ENCODE measurements around the gene EPS8L2. TPM values are rescaled to one million over a fixed set of nuclear protein-coding genes. Genes with fewer than 3 reads are reported as not detected.
"Not testable (repeated sequence)": the region's sequence is repeated elsewhere in the genome, so short reads cannot be mapped to it uniquely, and the experiment has no call there.

Gene EPS8L2
- total RNA-seq, 1 experiment from 2014 or later = 0.61 TPM

DNA sequence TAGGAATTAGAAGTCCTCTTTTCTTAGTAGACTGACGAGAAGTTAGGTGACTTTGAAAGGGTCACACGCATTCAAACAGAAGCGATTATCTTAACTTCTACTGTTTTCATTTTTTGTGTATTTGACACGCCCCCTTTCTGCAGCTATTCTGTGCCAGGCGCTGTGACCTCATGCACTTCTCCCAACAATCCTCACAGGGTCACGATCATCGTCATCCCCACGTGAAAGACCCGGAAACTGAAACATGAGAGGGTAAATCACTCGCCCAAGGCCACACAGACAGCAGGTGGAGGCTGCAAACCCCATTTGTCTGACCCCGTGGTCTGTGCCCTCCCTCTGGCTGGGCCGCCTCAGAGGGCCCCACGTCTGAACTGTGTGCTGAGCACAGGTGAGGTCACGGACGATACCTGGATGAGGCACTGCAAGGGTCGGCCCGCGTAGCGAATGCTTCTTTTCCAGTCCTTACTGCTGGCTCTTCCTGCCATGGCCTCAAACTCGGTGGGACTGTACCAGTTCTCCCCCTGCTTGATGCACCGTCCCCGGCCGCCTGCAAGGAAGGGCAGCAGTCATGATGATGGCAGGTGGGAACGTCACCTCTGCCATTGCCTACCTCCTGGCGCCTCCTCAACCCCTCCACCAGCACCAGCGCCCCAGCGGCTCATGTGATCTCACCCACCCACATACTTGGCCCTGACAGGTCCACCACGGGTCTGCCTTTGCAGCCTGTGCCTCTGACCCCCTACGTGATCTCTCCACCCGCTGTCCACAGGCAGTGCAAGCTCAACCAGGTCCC is 19.4 kb upstream of the EPS8L2 start:
- no peak for DNase-seq (ENCODE audit: low read depth, low spot score)
- in situ Hi-C loops (cut with HindIII; ENCODE audit: low pct_unique_long_range_greater_than_20kb, low sequenced_read_pairs) = no loop called here

DNA sequence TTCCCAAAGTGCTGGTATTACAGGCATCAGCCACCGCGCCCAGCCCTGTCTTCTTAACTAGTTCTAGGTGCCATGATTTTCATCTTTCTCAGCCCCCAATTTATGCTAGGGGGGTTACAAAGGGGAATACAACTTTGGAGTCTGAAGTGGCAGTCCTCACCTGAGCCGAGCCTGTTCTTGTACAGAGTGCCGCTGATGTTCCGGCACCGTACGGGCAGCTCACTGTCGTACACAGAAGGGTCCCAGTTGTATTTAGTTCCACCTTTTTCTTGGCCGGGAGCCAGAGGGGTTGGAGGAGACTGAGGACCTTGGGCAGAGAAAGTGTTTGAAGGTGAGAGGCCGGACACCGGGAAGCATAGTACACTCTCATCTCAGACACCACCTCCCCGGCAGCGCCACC is 18.3 kb upstream of the EPS8L2 start:
- in situ Hi-C loops (cut with HindIII; ENCODE audit: low pct_unique_long_range_greater_than_20kb, low sequenced_read_pairs) = no loop called here
- DNase-seq (ENCODE audit: low read depth, low spot score) = no peak

DNA sequence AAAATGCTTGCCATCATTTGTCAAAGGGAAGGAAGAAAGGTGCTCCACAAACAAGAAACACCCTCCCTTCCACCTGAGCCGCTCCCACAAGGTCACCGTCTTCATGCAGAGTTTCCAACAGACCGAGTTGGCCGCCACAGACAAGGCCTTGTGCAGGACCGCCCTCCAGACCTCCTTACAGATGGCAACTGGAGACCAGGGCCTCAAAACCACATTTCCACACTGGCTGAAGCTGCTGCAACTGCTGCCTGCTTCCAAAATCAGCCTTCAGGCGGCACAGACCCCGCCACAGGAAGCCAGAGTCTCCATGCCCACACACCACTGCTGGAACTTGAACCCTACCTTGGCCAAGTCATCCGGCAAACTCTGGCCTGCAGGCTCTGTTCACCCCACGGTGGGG is 17.4 kb upstream of the EPS8L2 start:
- DNase-seq (ENCODE audit: low read depth, low spot score) = no peak
- in situ Hi-C loops (cut with HindIII; ENCODE audit: low pct_unique_long_range_greater_than_20kb, low sequenced_read_pairs) = no loop called here

DNA sequence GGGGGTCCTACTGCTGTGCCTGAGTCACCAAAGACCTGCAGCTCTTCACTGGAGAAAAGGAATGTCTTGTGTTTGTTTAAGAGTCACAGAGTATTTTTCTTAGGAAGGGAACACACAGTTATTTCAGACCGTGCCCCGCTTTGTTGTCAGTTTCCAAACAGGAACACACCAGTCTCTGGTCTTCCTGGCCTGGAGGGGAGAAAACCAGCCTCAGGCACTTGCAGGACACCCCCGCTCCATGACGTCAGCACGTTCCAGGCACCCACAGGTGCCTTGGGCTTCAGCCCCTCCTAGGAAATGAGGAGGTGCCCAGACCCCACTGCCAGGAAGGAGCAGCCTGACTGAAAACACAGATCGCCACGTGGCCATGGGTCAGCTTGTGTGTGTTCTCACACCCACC is 16.4 kb upstream of the EPS8L2 start:
- no peak for DNase-seq (ENCODE audit: low read depth, low spot score)
- in situ Hi-C loops (cut with HindIII; ENCODE audit: low pct_unique_long_range_greater_than_20kb, low sequenced_read_pairs) = no loop called here

DNA sequence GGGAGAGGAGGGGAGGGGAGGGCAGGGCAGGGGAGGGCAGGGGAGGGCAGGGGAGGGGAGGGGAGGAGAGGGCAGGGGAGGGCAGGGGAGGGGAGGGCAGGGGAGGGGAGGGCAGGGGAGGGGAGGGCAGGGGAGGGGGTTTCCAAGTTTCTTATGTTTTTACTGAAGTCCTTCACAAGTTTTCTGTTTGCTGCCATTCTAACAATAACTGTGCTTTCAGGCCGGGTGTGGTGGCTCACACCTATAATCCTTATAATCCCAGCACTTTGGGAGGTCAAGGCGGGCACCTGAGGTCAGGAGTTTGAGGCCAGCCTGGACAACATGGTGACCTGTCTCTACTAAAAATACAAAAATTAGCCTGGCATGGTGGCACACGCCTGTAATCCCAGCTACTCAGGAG is 15.8 kb upstream of the EPS8L2 start:
- in situ Hi-C loops (cut with HindIII; ENCODE audit: low pct_unique_long_range_greater_than_20kb, low sequenced_read_pairs) = not testable (repeated sequence)

DNA sequence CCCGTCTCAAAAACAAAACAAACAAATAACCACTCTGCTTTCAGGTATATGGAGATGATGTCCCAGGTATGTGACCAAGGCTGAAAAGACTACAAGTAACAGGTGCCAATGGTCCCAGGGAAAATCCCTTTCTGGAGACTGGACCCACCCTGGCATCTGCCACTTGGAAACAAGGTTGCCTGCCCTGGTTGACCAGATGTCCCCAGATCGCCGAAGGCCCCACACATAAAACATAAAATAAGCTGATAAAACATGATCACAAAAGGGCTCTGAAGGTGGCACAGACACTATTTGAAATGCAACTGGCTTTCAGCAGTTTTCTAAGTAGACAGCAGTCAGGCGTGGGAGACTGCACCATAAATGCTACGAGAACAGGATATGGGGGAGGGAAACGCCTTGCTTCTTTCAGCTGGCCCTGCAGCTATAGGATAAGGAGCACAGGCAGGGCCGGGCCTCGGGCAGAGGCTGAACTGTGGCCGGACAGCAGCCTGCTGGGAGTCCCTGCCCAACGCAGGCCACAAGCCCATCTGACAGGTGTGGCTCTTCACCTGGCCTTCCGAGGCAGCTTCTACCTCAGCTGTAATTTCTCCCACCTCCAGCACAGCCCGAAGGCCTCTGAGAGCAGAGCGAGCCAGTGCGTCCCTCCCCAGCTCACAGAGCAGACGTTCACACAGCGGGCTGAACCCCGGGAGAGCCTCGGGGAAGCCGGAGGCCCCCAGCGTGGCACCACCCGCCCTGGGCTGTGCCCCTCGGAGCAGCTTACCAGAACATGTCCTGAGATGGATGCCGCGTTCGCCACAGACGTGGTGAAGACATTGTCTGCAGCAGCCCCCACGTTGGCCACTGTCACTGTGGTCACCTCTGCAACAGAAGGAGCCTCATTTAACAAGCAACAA is 15.0 kb upstream of the EPS8L2 start:
- DNase-seq (ENCODE audit: low read depth, low spot score) = no peak
- in situ Hi-C loops (cut with HindIII; ENCODE audit: low pct_unique_long_range_greater_than_20kb, low sequenced_read_pairs) = no loop called here

More for the DNA sequence above, 15.8 kb upstream of the EPS8L2 start:
- not testable (repeated sequence) for DNase-seq (ENCODE audit: low read depth, low spot score)

DNA sequence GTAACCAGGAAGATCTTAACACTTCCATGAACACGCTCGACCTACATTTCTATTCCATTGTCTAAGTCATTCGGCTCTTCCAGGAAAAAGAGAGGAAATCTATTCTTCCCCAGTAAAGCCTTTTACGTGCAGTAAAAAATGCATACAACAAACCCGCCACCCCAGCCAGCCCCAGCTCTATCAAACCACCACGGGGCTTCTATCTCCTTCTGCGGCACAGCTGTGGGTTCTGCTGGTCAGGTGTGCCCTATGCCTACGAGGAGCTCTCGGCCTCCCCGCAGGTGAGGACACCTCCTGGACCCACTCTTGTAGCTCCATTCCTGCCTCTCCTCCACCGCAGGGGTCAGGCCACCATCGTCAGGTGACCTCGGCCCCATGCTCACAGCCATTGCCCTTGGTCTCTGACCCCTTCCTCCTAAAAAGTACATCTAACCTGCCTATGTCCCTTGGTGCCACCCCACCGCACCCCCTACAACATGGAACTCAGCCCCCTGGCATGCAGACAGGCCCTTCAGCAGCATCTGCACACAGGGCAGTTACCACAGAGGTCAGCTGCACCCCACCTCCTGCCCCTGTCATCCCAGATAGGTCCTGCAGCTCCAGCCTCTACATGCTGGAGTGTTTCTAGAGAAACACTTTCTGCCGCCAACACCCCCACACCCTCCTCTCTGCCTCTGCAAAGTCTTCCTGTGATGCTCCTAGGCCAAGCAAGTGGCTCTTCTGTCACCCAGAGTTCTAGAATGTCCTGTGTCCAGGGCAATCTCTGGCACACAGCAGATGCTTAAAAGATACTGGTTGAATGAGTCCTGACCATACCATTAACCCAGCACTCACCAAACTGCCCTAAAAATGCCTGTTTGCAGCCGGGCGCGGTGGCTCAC is 14.1 kb upstream of the EPS8L2 start:
- no peak for DNase-seq (ENCODE audit: low read depth, low spot score)
- in situ Hi-C loops (cut with HindIII; ENCODE audit: low pct_unique_long_range_greater_than_20kb, low sequenced_read_pairs) = no loop called here

DNA sequence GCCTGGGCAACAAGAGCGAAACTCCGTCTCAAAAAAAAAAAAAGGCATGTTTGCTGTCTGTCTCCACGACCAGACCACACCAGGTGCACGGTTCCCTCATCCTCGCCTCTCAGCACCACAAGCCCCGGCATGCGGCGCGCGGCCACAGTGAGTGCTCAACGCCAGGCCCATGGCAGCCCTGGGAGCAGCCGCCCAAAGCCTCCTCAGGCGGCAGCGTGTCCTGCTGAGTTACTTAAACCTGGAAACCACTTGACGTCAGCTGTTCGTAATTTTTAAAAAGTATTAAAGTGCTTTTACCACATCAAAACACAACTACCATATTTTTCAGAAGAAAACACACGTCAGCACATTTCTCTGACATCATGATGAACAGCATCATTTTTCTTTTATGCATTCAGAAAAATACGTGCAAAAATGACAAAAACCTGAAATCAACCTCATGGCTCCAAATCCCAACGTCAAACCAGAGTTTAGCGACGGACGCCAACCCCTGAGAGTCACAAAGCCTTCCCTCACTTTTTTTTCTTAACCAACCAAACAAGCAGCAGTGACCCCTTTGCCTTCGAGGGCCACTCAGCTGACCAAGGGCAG is 13.1 kb upstream of the EPS8L2 start:
- in situ Hi-C loops (cut with HindIII; ENCODE audit: low pct_unique_long_range_greater_than_20kb, low sequenced_read_pairs) = no loop called here

DNA sequence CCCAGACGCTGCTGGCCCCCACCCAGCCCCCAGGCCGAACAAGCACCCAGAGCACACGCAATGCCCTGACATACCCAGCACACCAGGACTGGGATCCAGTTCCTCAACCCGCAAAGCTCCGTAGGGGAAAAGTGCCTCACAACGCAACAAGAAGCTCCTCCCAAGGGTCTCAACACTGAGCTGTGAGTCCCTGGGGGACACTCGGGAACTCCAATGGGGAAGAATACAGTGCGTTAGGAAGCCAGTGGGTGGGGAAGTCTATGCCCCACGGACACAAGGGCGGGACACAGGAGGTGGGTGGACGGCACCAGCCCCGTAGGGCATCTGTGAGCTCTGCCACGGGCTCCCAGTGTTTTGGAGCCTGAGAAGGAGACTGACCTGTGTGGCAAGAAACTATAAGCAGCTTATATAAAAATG is 12.6 kb upstream of the EPS8L2 start:
- DNase-seq (ENCODE audit: low read depth, low spot score) = peak; percentile 42
- in situ Hi-C loops (cut with HindIII; ENCODE audit: low pct_unique_long_range_greater_than_20kb, low sequenced_read_pairs) = no loop called here

More for the DNA sequence above, 13.1 kb upstream of the EPS8L2 start:
- no peak for DNase-seq (ENCODE audit: low read depth, low spot score)

DNA sequence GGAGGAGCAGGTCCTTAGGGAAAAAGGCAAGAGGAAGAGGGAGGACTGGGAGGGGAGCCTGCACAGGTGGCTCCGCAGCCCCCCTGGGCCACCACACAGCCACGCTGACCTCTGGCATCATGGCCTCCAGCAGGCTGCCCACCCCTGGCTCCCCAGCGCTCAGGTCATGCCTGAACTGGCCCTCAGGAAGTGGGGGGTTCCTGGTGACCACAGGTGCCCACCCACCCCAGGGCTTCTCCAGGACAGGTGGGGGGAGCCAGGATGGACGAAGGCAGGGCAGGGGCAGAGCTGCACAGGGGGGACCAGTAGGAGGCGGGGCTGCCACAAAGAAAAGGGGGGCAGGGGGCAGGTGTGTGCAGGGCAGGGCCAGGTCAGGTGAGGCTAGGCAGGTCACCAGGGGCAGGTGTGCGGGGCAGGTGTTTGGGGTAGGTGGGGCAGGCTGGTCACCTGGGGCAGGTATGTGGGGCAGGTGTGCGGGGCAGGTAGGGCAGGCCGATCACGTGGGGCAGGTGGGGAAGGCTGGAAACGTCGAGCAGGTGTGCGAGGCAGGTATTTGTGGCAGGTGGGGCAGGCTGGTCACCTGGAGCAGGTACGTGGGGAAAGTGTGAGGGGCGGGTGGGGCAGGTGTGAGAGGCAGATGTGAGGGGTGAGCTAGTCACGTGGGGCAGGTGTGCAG is 12.0 kb upstream of the EPS8L2 start:
- DNase-seq (ENCODE audit: low read depth, low spot score) = no peak
- in situ Hi-C loops (cut with HindIII; ENCODE audit: low pct_unique_long_range_greater_than_20kb, low sequenced_read_pairs) = no loop called here

DNA sequence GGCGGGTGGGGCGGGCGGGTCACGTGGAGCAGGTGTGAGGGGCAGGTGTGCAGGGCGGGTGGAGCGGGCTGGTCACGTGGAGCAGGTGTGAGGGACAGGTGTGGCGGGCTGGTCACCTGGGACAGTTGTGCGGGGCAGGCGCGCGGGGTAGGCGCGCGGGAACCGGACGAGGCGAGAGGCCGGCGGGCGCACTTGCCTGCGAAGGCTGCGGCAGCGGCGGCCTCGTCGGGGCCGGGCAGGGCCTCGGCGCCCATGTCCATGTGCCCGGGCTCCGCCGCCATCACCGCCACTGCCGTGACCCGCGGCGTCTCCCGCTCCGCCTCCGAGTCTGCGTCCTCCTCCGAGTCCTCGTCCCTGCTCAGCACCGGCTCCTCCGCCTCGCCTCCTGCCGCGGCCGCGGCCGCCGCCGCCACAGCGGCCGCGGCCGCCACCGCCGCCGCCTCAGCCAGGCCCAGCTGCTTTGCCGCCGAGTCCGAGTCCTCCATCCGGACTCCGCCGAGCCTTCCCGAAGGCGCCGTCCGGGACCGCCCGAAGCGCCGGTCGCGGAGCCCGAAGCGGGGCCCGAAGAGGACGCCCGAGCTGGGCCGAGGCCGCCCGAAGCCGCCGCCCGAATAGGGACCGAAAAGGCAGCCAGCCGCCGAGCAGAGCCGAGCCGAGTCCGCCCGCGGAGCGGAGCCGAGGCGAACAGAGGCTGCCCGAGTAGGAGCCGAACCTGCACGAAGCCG is 11.3 kb upstream of the EPS8L2 start, which contains the start of gene DEAF1:
Gene DEAF1, minus strand, starts transcription at position 660 of the 725 bp plus-strand sequence. Its CDS starts 175 bp downstream, at position 485.
- peak; percentile 97 for DNase-seq (ENCODE audit: low read depth, low spot score)
- in situ Hi-C loops (cut with HindIII; ENCODE audit: low pct_unique_long_range_greater_than_20kb, low sequenced_read_pairs) = no loop called here

DNA sequence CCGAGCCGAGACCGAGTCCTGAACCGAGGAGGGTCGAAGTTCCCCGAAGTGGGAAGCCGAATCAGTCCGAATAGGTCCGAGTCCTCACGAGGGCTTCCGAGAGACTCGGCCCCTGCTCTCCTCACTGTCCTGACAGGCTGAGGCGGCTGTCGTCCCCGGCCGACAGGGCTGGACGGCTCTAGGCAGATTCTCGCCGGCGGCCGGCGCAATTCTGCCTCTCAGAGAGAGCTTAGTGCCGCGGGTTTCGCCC is 10.8 kb upstream of the EPS8L2 start:
- no peak for DNase-seq (ENCODE audit: low read depth, low spot score)
- in situ Hi-C loops (cut with HindIII; ENCODE audit: low pct_unique_long_range_greater_than_20kb, low sequenced_read_pairs) = no loop called here

DNA sequence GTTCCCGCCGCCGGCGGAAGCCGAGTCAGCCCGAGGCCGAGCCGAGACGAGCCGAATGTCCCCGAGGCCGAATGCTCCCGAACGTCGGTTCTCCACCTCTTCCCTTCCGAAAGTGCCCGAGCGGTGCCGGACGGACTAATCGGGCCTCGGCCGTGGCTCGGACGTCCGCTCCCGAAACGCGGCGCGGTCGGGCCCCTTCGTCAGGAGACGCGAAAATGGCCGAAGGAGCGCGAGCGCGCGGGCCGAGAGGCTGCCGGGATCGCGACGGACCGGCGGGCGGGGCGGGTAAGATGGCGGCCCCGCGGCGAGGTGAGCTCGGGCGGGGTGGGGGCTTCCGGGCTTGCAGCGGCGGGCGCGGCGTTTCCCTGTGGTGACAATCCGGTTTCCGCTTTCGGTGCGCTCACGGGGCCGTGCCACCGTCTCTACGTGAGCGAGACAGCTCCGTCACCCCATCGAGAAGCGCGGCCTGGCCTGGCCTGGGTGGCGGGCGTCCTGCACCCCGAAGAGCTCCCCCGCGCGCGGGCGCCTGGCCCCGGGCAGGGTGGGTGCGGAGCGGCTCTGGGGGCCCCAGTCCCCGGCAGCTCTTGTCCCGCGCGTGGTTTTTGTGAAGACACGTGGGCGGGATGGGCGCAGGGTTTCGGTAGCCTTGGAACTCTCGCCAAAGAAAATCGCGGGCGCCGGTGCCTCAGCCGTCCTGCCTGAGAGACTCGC is 10.3 kb upstream of the EPS8L2 start, which contains the start of gene TMEM80:
Gene TMEM80, plus strand, starts transcription at position 279 of the 711 bp plus-strand sequence. Its CDS starts 12 bp downstream, at position 291.
- in situ Hi-C loops (cut with HindIII; ENCODE audit: low pct_unique_long_range_greater_than_20kb, low sequenced_read_pairs) = no loop called here
- DNase-seq (ENCODE audit: low read depth, low spot score) = peak; percentile 99

DNA sequence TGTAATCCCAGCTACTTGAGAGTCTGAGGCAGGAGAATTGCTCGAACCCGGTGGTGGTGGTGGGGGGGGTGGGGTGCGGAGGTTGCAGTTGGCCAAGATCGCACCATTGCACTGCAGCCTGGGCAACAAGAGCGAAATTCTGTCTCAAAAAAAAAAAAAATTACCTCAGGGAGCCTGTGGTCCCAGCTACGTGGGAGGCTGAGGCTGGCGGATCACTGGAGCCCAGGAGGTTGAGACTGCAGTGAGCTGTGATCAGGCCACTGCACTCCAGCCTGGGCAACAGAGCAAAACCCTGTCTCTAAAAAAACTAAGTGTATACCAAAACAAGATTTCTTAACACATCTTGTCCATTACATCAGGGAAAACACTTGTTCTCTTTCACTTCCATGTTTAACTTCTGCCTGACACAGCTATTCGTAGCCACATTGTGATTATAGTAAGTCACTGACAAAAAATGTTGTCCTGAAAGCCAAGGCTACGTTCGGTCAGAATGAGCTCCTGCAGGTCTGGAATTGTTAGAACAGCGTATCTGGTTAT is 9.0 kb upstream of the EPS8L2 start:
- in situ Hi-C loops (cut with HindIII; ENCODE audit: low pct_unique_long_range_greater_than_20kb, low sequenced_read_pairs) = no loop called here
- no peak for DNase-seq (ENCODE audit: low read depth, low spot score)

DNA sequence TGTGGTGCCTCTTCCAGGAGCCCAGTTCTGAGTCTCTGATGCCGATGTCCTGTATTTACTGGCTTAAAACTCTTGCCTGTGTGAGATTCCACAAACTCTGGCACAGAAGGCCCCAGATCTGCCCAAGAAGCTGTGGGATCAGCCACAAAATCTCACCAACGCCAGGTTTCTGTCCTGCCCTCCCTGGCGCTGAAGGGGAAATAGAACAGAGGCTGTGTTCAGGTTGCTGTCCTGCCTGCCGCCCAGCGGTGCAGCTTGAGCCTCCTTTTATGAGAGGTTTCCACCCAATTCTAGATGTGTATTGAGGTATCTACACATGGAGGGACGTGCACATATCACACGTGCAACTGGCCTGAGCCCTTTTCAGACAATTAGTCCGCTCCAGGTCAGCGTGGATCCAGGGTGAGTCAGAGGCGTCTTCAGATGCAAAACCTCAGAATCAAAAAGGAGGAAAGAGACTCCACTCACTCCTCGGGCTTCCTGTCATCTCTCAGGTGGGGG is 8.2 kb upstream of the EPS8L2 start:
- DNase-seq (ENCODE audit: low read depth, low spot score) = no peak
- in situ Hi-C loops (cut with HindIII; ENCODE audit: low pct_unique_long_range_greater_than_20kb, low sequenced_read_pairs) = no loop called here

Data from SK-MEL-5 (cell line).